Placental epithelial cell (primary cell): ENCODE measurements around the gene MPP1. TPM values are rescaled to one million over a fixed set of nuclear protein-coding genes. Genes with fewer than 3 reads are reported as not detected.

Experiments
- small RNA-seq: library from RNA; depleted of rRNA; stranded (forward); fragments of <200 nt; gene quantifications from one replicate; pipeline ENCODE3, GENCODE V24; 2012
- total RNA-seq: library from RNA; depleted of rRNA; stranded (reverse); fragments of >200 nt; gene quantifications from 2 replicates; pipeline ENCODE4 v1.2.3, GENCODE V29; 2012

MPP1 gene
- 6.7 and 9.2 TPM in 2 replicates for total RNA-seq

DNA sequence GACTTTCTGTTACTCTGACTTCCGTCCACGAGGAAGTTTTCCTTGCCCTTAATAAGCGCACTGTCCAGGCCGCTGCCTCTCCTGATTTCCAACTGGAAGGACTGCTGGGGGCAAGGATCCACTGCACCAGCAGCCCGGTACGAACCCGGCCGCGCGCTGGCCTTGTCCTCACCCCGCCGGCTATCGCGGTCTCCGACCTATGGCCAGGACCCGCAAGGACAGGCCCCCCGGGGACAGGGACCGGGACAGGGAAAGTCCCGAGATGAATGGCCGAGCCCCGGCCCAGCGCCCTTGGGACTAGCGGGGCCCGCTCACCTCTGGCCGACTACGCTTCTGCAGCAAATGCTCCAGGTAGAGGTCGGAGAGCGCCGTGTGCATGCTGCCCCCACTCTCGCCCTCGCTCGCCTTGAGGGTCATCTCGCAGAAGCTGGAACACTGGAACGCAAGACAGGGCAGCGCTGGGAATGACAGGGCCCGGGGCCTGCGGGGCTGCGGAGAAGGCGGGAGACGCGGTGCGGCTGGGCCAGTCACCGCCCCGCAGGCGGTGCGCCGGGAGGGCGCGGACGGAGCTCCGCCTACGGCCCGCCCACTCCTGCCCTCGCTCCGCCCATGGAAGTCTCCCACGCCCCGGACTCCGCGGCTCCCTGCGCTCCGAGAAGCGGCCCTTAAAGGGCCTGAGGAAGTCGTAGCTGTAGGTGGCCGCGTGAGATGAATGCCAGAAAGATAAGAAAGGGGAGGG is at the start of gene MPP1:
Gene MPP1, minus strand, starts transcription at position 529 of the 739 bp plus-strand sequence. Its CDS starts 112 bp downstream, at position 417.

DNA sequence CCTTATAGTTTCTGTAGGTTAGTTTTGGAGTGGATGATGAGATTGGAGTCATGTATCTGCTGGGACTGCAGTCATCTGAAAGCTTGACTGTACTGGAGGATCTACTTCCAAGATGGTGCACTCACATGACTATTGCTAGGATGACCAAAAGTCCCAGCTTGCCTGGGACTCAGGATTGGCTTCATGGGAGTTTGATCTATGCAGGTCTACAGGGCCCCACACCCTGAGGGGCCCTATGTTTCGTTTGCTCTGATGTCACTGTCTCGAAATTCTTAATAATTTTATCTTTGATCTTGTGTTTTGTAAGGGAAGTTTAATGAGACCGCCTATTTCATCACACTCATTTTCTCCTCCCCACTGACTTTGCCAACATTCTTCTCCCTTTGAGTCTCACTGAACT is 29.3 kb upstream of the MPP1 start, which contains the start of gene SMIM9:
Gene SMIM9, minus strand, starts transcription at position 101 of the 400 bp plus-strand sequence. CDS start 3,806 bp downstream, outside the sequence.

DNA sequence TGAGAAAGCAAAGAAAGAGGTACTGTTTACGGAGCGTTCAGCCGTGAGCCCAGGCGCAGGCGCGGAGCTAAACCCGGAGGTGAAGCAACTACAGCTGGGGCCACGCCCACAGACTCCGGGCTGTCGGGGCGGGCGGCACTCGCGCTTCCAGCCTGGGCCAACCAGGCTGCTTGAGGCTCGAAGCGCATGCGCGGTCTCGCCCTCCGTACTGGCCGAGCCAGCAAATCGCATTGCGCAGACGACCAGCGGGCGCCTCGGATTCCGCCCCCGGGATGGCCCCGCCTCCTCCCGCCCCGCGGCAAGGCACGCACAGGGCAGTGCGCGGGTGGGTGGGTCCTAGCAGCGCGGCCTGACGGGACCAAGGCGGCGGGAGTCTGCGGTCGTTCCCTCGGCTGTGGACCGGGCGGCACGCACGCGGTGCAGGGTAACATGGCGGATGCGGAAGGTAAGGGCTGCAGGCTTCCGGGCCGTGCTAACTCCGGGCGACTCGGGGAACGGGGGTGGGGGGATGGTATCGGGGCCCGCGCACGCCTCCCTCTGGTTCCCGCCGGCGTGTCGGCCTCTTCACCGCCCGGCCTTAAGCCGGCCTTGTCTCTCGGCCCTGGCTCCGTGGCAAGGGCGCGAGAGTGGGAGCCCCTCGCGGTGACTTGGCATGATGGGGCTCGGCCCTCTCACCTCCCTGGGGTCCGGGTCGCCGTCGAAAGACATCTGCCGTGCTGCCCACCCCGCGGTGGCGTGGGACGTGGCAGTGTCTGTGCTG is 42.6 kb downstream of the MPP1 start, which contains the start of gene DKC1:
Gene DKC1, plus strand, starts transcription at position 328 of the 760 bp plus-strand sequence. Its CDS starts 102 bp downstream, at position 430.

DNA sequence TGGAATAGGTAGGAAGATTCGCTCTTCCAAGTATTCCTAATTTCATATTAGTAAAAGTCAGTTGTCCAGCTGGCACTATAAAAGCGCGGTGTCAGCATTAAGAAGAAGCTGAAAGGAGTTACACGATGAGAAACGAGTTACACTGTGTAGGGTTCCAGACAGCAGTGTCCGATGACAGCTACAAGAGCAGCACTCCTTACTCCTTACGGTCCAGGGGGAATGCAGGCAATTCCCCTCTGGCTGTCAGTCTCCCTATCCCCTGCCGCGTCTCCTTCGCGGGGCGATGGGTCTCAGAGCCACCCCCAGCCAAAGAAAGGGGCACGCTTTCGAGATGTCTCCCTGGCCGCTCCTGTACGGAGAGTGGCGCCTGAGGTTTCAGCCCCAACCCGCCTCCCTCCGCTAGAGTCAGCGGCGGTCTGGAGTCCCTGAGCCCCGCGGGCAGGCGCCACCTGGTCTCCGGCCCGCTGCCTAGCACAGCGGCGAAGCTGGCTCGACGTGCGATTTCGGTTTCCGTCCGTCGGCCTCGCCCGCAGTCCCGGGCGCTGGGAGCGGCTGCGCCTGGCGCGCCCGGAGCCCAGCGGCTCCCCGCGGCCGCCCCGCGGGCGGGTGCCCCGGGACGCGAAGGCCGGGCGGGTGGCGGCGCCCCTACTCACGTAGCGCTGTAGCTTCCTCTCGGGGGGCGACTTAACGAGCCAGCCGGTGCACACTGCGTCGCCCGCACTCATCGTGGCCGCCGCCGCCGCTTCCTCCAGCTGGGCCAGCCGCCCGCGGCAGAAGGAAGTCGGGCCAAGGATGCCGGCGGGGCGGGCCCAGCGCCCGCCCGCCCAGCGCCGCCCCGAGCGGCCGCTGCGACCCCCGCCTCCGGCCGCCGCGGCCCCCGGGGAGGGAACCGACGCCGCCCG is 54.7 kb downstream of the MPP1 start, which contains the start of gene GAB3:
Gene GAB3, minus strand, starts transcription at position 777 of the 902 bp plus-strand sequence. Its CDS starts 52 bp downstream, at position 725.

Small RNA genes within 50 kb of the gene (small RNA-seq; reads per million reads assigned to genes)
- not detected for gene SNORA36A

Other genes starting within 250 kb of the MPP1 start
- not detected in 2 replicates for gene CTAG1A, start 220.4 kb downstream of the MPP1 start, total RNA-seq
- not detected in 2 replicates for gene CTAG1B, start 186.2 kb downstream of the MPP1 start, total RNA-seq
- 0.39 TPM in 1 of 2 replicates, not detected in the other for gene CTAG2, start 151.9 kb downstream of the MPP1 start, total RNA-seq
- 0.11 and 0.39 TPM in 2 replicates for gene GAB3, start 54.4 kb downstream of the MPP1 start, total RNA-seq
- 20.4 and 26.1 TPM in 2 replicates for gene DKC1, start 42.6 kb downstream of the MPP1 start, total RNA-seq
- not detected in 2 replicates for gene SMIM9, start 29.2 kb upstream of the MPP1 start, total RNA-seq
- gene F8A1, start 80.9 kb upstream of the MPP1 start, total RNA-seq = 4.3 and 7.9 TPM in 2 replicates
- gene F8, start 217.2 kb upstream of the MPP1 start, total RNA-seq = 1.6 and 2.6 TPM in 2 replicates
- gene FUNDC2, start 221.4 kb upstream of the MPP1 start, total RNA-seq = 36.1 and 42.5 TPM in 2 replicates